Measurements from ENCODE around the gene ORMDL3. TPM values are rescaled to one million over a fixed set of nuclear protein-coding genes. Genes with fewer than 3 reads are reported as not detected.
"Not testable (repeated sequence)": the region's sequence is repeated elsewhere in the genome, so short reads cannot be mapped to it uniquely, and the experiment has no call there.

ORMDL3 gene
- polyA plus RNA-seq, 1 donor = 38.4 TPM

DNA sequence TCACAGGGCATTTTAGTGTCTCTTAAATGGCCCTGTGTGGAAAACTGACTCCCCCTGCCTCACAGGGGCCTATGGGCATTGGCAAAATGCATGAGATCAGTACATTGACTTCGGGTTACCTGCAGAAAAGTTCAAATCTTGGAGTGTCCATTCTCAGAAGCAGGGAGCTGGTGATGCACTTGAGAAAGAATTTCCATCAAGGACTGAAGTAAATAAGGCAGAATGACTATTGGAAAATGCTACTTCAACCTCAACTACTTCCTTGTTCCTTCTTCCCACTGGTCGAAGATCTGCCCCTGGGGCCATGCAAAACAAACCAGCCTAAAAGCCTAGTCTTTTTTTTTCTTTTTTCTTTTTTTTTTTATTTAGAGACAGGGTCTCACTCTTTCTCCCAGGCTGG, 21.6 kb upstream of the ORMDL3 start:
- DNase-seq = no peak

DNA sequence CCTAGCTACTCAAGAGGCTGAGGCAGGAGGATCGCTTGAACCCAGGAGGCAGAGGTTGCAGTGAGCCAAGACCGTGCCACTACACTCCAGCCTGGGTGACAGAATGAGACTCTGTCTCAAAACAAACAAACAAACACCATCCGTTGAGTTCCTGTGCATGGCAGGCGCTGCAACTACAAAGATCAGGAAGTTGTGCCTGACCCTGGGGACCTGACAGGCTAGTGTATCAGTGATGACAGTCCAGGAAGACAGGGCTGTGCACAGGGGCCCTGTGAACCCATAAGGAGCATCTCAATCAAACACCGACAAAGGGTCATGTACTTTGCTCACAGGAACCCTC, 21.1 kb upstream of the ORMDL3 start:
- not testable (repeated sequence) for DNase-seq

DNA sequence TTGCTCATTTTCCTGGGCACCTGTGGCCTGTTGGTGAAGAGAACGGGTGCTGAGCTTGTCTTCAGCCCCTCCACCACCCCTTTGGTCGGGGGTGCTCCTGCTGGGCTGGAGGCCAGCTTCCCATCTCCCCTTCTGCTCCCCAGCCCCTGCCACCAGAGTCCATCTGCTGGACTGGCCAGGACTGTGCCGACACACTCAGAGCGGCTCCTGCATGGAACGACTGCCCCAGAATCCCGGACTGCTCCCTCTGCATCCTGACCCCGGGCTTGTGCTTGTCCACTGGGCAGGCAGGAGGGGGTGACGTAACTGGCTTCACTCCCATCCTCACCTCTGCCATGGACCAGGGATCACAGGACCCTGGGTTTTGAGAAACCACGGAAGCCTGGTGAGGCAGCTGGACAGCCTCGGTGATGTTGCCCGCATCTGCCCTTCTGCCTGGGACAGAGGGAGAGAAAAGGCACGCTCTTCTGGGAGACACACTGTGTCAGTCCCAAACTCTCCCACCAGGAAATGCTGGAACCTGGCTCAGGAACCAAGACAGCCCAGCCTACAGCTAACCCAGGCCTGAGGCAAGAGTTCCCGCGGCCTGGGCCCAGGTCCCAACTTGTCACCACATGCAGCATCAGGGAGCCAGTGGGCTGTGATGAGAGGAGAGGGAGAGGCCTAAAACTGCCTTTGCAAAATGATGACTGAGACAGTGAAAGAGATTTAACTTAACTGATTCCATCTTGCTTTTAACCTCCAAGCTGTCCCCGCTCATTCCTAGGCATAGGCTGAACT, 19.3 kb upstream of the ORMDL3 start:
- no peak for DNase-seq

DNA sequence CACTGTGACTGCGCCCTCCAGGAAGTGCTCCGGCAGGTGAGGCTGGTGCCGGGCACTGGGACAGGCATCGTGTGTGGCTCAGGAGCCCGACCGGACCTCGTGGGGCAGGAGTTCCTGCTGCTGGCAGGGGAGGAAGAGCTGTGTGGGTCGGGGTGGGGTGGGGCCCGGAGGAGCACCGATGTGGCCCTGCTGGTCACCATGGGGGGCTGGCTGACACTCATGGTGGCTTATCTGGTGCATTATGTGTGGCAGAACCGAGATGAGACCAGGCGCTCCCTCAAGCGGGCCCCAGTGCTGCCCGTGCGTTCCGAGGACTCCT, 17.0 kb upstream of the ORMDL3 start:
- no peak for DNase-seq

DNA sequence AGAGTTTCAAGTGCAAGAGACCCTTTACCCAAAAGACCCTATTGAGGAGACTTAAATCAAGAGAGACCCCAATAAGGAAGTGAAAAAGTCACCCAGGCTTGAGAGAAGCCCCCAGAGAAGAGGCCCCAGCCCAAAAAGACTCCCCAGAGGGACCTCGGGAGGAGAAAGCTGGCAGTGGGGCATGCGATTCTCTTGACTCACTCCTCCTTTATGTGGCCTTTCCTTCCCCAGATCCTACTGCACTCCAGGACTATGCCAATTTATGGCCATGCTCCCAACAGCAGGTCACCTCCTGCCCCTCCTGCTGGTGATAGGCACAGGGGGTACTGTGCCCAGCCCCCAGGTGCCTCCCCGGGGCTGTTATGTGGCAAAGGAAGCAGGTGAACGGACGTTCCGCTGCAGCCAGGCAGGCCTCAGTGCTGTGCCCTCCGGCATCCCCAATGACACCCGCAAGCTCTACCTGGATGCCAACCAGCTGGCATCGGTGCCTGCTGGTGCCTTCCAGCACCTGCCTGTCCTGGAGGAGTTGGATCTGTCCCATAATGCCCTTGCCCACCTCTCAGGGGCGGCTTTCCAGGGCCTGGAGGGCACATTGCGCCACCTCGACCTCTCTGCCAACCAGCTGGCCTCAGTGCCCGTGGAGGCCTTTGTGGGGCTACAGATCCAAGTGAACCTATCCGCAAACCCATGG, 16.4 kb upstream of the ORMDL3 start:
- DNase-seq = no peak

DNA sequence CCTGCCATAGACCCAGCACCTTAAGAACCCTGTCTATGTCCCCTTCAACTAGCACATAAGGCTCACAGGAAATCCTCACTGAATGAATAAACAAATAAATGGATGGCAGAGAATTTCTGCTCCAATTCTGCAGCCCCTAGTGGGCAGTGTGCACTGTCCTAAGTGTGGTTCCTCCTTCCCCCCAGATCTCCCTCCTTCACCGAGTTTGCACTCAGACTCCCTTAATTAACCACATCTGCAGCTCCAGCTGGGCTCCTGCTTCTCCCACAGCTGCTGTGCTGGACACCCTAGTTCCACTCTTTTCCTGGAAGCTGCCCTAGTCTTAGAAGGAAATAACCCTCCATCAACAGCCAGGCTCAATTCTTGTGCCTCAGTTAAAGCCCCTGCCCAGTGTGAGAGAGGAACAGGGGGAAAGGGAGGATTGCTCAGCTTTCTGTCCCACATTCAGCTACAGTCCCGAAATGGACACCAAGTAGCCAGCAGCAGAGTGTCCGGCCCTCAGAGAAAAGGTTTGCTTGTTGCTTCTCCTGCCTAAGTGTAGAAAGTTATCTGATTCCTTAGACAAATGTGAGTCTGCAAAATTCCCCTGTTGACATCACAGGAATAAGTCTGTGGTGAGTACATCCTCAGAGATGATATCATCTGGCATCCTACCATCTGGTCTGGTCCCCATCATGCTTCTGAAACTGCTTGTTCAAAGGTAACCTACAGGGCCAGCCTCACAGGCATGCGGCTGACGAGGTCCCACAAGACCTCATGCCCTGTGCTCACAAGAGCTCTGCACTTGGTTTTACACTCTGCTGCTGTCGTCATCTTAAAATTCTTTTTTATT, 12.4 kb upstream of the ORMDL3 start:
- peak; percentile 76 for DNase-seq

DNA sequence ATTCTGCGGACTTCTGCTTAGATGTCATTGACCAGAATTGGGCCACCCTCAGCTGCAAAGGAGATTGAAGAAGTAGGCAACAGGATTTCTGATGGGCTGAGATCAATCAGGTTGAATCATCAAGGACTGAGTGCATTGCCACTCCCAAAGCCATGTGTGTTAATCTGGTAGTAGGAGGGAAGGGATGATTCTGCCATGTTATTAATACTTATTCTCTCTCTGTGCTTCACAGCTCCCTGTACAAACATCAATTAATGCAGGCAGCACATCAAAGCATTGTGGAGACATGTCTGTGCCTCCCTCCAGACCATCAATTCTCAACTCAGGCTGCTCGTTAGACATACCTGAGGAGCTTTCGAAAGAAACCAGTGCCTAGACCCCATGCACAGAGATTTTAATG, 11.7 kb upstream of the ORMDL3 start:
- no peak for DNase-seq

DNA sequence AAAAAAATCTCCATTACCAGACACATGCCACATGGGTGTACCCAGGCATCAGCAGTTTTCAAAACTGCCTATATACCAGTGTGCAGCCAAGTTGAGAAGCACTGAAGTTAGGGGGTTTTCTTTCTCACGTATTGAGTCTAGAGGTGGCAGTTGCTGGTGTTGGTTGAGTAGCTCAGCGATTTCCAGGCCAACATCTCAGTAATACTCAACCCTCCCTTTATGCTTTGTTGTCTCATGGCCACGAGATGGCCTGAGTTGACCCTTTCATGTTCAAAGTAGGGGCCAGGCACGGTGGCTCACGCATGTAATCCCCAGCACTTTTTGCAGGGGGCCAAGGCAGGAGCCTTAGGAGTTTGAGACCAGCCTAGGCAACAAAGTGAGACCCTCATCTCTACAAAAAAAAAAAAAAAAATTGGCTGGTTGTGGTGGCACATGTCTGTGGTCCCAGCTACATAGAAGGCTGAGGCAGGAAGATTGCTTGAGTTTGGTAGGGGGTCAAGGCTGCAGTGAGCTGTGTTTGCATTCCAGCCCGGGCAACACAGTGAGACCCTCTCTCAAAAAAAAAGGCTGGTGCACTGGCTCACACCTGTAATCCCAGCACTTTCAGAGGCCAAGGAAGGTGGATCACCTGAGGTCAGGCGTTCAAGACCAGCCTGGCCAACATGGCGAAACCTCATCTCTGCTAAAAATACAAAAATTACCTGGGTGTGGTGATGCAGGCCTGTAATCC, 10.9 kb upstream of the ORMDL3 start:
- no peak for DNase-seq

DNA sequence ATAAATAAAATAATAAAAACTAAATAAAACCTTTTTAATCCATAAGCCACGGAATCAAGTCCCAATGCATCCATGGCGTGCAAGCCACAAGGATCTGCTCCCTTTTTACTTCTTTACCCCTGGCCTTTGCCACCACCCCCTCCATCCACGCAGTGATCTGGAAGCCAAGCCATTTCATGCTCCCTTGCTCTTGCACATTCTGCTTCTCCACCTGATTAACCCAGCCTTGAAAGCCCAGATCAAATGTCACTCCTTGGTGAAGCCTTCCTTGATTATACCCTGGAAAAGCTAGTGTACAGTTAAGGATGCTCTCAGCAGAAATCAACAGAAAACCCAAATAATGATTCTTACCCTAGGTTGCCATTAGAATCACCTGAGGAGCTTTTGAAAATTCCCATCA, 10.0 kb upstream of the ORMDL3 start:
- DNase-seq = no peak

DNA sequence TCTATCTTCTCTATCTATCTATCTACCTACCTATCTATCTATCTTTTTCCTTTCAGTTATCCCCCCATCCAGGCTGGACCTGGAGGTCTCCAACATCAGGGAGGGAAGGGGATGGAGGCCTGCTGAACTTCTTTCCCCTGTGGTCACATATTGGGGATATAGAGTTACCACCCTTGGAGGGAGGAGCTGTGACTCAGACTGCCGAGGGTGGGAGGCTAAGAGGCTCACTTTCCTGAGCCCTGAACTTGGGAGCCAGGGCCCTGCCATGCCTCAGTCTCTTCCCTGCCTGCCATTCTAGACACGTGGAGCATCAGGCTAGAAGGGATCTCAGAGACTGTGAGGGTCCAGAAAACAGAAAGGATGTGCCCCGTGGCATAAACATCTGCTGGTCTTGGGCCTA, 8.5 kb upstream of the ORMDL3 start:
- no peak for DNase-seq

DNA sequence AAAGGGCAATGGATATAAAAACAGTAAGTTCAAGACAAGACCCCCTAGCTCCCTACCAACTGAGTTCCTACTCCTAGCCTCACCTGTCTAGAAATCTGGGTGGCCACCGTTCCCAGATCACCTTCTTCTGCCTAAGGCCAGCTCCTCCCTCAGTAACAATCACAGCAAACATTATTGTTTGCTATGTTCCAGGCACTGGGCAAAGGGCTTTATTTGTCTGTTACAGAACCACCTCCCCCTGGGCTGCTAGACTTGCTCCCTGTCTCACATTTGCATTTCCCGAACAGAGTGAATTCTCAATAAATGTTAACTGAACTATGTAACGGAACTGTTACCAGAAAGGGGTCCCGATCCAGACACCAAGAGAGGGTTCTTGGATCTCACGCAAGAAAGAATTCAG, 6.9 kb upstream of the ORMDL3 start:
- DNase-seq = no peak

DNA sequence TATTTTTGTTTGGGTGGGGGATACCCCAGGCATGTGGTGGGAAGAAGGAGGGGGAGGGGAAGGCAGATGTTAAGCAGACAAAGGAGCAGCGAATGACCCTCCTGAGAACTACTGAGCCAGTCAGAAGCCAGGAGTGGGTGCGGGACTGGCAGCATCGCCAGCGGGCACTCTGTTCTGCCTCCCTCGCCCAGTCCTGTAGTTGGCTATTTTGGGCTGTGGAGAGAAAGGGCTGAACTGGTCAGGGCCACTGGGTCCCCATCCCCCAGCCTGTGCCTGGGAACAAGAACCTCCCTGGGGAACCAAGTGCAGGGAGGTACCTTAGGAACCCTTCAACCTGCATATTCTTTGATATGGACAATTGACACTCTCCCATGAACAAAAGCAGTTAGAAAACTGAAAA, 6.5 kb upstream of the ORMDL3 start:
- no peak for DNase-seq

DNA sequence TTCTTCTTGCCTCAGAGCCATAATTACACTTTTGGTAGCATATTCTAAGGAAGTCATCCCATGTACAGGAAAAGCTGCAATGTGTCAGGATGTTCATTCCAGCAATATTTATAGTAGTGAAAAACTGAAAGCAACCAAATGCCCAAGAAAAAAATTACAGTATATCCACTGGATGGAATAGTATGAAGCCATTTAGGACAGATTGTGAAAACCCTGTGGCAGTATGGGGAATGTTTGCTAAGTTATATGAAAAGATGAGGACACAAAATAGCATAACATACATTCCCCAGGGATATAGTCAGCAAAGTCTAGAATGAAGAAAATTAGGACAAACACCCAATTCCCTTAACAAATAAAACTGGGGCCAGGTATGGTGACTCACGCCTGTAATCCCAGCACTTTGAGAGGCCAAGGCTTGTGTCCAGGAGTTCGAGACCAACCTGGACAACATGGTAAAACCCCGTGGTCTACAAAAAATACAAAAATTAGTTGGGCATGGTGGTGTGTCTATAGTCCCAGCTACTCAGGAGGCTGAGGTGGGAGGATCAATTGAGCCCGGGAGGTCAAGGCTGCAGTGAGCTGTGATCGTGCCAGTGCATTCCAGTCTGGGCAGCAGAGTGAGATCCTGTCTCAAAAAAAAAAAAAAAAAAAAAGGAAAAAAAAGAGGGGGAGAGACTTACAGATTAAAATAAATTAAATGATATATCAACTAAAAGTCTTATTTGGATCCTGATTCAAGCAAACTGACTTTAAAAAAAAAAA, 2.4 kb upstream of the ORMDL3 start:
- no peak for DNase-seq

DNA sequence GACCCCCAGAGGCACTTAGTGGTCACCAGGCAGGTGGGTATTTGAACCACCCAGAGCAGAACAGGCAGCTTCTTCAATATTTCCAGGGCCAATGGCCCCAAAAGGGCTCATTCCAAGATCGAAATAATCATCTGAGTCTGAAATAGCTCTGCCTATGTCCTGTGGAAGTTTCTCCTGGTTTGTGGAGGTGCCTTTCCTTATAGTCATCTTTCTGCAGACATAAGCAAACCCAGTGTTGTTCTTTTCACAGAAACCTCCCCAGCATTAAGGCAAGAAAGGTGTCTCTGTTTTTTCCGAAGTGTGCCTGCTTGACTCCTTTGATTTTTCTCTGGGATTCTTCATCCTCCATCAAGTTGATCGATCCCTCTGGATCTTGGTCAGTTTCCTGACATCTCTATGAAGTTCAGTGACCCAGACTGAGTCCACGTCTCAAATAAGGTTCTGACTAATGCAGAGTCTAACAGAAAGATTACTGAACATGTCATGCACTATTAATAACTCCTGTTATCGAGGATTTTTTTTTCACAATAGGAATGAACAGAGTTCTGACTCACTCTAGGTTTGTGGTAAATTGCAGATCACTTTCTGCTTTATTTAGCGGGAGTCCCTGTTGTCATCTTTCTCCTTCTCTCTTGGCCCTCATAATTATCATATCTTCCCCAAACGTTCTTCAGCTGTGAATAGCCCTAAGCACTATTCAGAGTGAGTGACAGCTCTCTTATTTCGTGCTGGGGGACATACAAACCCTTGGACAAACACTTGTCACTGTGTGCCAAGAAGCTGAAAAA, 1.7 kb upstream of the ORMDL3 start:
- no peak for DNase-seq

DNA sequence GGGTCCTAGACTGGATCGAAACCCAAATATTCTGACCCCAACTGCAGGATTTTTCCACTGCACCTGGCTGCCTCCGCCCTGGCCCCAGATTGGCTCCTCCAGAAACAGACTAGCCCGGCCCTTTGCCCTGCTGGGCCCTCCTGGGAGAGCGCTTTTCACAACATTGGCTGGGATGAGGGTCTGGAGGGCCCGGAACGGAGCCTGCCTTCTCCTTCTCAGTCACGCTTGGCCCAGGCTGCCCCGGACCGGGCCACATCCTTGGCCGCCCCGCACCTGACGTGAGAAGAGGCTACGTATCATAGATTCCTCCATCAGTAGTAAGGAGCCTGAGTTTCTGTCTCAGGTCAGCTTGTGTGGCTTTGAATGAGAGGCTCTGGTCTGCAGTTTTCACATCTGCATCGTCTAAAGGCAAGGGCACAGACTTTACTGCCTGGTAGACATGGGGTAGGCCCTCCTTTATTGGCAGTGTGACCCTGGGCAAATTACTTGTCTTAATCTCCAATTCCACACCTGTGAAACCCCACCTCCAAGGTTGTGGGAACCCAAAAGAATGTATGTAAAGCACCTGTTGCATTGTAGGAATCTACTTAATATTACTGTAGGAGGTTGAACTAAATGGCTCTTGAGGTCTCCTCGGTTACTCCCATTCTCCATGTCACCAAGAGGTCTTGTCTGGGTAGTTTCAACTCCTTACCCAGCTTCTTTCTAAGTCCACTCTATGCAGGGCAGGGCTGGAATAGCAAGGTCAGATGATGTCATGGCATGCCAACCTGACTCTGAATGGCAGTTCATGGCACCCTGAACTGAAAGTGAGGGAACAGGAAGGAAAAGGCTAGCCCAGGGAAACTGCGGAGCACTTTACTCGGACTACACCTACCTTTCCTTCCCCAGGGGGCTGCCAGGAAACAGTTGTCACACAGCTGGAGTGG, 792 bp upstream of the ORMDL3 start:
- no peak for DNase-seq

DNA sequence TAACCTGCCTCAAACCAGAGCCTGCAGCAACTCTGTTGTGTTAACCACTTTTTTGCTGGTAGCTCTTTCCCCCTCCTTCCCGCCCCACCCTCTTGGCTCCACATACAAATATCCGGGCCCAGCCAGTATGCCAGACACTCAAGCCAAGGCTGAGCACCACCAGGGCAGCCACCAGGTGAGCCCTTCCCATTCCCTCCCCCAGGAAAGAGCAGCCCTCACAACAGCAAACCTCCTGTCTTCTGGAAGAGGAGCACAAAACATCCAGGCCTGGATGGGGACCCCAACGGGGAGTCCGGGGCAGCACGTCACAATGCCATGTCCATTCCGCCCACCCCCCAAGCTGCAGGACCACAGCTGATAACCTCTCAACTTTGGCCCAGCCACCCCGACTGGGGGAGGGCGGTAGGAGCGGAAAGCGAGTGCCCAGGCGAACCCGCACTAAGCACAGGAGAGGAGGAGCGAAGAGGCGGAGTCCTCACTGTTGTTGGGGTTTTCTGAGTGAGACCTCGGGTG, 757 bp downstream of the ORMDL3 start:
- peak; percentile 42 for DNase-seq

DNA sequence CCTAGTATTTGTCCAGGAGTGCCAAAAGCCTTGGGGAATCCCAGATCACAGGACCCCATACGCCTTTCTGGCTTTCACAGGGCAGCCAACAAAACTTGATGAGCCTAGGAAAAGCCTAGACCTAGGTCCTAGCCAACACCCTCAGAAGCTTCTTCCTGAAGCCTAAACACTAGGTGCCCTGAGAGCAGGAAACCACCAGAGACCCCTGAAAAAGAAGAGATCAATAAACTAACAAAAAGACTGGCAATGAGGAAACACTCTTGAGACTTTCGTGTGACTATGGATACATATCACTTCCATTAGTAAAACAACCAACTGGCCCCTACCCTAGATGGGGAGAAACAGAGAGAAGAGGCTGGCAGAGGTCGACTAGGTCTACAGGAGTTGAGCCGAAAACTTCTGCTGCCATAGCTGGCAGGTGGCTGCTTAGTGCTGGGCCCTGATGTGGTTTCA, 1.2 kb downstream of the ORMDL3 start:
- DNase-seq = no peak

DNA sequence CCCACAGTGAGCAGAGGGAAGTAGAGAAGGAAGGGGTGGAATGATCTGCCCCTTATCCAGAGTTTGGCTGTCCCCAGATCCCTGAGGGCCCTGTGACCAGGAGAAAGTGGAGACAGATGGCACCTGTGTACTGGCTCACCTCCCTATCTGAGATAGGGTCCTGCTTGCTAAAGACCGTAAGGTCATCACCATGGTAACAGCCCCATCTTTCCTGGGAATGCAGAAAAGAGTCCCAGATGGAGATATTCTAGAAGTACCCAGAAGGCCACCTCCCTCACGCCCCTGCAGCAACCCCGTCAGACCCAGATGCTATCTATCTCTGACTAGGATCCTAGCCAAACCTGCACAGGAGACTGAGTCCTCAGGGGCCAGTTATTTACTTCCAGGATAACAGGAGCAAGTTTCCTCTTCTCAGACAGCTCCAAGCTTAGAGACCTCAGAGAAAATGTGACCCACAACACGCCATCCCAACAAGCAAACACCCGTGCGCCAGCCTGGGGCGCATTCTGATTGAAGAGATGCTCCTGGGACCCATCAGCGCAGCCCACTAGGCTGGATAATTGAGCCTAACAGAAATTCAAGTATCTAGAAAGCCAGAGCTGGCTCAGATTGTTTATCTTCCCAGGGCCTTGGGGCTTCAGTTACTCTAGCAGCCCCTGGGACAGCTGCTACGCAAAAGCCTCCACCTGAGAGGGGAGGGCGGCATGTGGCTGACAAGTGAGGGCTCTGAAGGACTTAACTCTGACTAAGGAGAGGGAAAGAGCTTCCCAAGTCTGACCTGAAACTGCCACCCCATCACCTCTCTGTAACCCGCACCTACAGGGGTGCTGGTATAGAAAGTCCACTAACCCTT, 1.9 kb downstream of the ORMDL3 start:
- DNase-seq = no peak

DNA sequence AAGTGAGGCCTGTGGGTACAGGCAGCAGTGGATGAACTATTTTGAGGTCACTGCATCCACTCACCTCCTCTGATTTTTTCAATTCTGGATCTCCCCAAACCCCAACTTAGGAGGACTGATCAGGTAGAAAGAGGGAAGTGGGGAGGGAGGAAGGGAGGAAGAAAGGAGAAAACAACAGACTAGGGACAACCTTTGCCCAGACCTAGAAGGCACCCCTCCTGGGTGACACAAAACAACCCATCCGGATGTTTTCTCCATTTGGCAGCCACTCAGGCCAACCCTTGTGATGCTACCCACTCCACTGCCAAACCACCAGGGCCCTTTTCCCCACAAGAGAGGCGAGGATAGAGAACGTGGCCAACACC, 2.7 kb downstream of the ORMDL3 start:
- no peak for DNase-seq

Data from hindlimb muscle (tissue), 1 donor.